Right lobe of liver (tissue), 4 donors: Measurements from ENCODE around the gene TWIST1.

Experiments
- CTCF ChIP-seq, 4 donors: fragments of 200-600 bp in 3 of 4; fragments of 450-650 bp in 1 of 4; IDR thresholded peaks; one replicate each; pipeline versions ENCODE4 v1.5.1 to v1.8.0; 2016 to 2022; ENCODE audit warnings: antibody characterized with exemption in 4 of 4, mild to moderate bottlenecking in 2 of 4
- POLR2A ChIP-seq: fragments of 450-650 bp; IDR thresholded peaks from one replicate; pipeline ENCODE4 v1.6.1; 2017; ENCODE audit warnings: antibody characterized with exemption, mild to moderate bottlenecking
- donor health status: DM: no; HTN: no; CAD: no.
- donor health status: DM: no; HTN: no; CAD: no.
- donor health status: DM: no; HTN: yes; CAD: no.

DNA sequence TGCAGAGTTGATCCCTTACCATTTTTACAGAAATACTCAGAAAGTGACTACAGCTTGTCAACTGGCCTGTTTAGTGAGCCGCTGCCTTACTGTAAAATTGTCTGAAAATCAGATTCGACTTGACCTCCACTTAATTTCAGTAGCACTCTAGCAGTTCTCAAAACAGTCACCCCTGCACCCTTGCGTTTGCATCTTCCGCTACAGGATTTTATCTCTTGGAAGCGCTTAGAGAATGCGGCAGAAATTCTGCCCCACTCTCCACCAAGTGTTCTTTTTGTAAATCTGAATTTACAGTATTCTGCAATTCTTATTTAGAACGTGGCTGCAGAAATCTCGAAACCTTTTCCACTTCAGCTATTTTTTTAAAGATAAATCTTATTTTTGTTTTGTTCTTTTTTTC, 1.9 kb upstream of the TWIST1 start:
- TF ChIP-seq CTCF (IDR thresholded peaks at IDR 0.05) = no peak
- no peak for TF ChIP-seq POLR2A
